PFSK-1 (cell line): ENCODE measurements around the gene PTPN22.

ENCODE experiments used
- POLR2AphosphoS5 ChIP-seq: IDR thresholded peaks from 2 replicates; pipeline ENCODE4 v1.6.1; 2012; ENCODE audit warnings: low read depth, mild to moderate bottlenecking, control low read depth, low read length, moderate library complexity
- REST ChIP-seq, 2 experiments: IDR thresholded peaks; 2 replicates each; pipeline versions ENCODE4 v1.6.1 to v1.8.0; 2011 to 2012; ENCODE audit warnings: low read depth in 2 of 2, low read length in 2 of 2, control low read depth in 1 of 2, inconsistent platforms in 1 of 2, mild to moderate bottlenecking in 1 of 2, moderate library complexity in 1 of 2; ENCODE audit not compliant: insufficient read depth in 1 of 2
- TAF1 ChIP-seq: IDR thresholded peaks from 2 replicates; pipeline ENCODE4 v1.6.1; 2012; ENCODE audit warnings: low read length, control low read depth, borderline replicate concordance; ENCODE audit not compliant: insufficient read depth

- no peak for TF ChIP-seq POLR2AphosphoS5
- no peak for TF ChIP-seq REST (IDR thresholded peaks at IDR 0.05; ENCODE audit: insufficient read depth in 1 of 2, low read depth in 2 of 2, low read length in 2 of 2)
- no peak for TF ChIP-seq TAF1
Observed at GRCh38 chr1:113818578-113818977, 52.9 kb downstream of the PTPN22 start.
